ENCODE results near the gene RXFP2.

Gene RXFP2

GRCh38 chr13:31849206-31849605 lies 109.9 kb downstream of the RXFP2 start:
- TF ChIP-seq POLR2AphosphoS5 (IDR thresholded peaks at IDR 0.05; ENCODE audit: low read depth, low read length) (no peak), SIN3A (IDR thresholded peaks at IDR 0.05; ENCODE audit: borderline replicate concordance, insufficient read depth, low read length) (no peak), TAF1 (IDR thresholded peaks at IDR 0.05; ENCODE audit: borderline replicate concordance, insufficient read depth, low read length) (no peak), FOXP2 (optimal IDR thresholded peaks at IDR 0.05; ENCODE audit: borderline replicate concordance, extremely low read depth, extremely low read length, insufficient read depth) (no peak), REST (IDR thresholded peaks at IDR 0.05; ENCODE audit: insufficient read depth in 1 of 2, low read depth in 2 of 2, low read length in 2 of 2) (no peak)

- TF ChIP-seq TAF1 (IDR thresholded peaks at IDR 0.05; ENCODE audit: borderline replicate concordance, insufficient read depth, low read length) (no peak), POLR2AphosphoS5 (IDR thresholded peaks at IDR 0.05; ENCODE audit: low read depth, low read length) (no peak), FOXP2 (optimal IDR thresholded peaks at IDR 0.05; ENCODE audit: borderline replicate concordance, extremely low read depth, extremely low read length, insufficient read depth) (no peak), REST (IDR thresholded peaks at IDR 0.05; ENCODE audit: insufficient read depth in 1 of 2, low read depth in 2 of 2, low read length in 2 of 2) (no peak), SIN3A (IDR thresholded peaks at IDR 0.05; ENCODE audit: borderline replicate concordance, insufficient read depth, low read length) (no peak)
Measured at GRCh38 chr13:31850041-31850555, 110.8 kb downstream of the RXFP2 start.

- no peak for TF ChIP-seq TAF1 (IDR thresholded peaks at IDR 0.05; ENCODE audit: borderline replicate concordance, insufficient read depth, low read length)
- TF ChIP-seq REST (IDR thresholded peaks at IDR 0.05; ENCODE audit: insufficient read depth in 1 of 2, low read depth in 2 of 2, low read length in 2 of 2) = no peak
- no peak for TF ChIP-seq POLR2AphosphoS5 (IDR thresholded peaks at IDR 0.05; ENCODE audit: low read depth, low read length)
- TF ChIP-seq SIN3A (IDR thresholded peaks at IDR 0.05; ENCODE audit: borderline replicate concordance, insufficient read depth, low read length) = no peak
- no peak for TF ChIP-seq FOXP2 (optimal IDR thresholded peaks at IDR 0.05; ENCODE audit: borderline replicate concordance, extremely low read depth, extremely low read length, insufficient read depth)
Measured at GRCh38 chr13:31851216-31851615, 111.9 kb downstream of the RXFP2 start.
